K562 (cell line): ENCODE data around the gene TEX52. TPM values are rescaled to one million over a fixed set of nuclear protein-coding genes. Genes with fewer than 3 reads are reported as not detected.

Experiments
- NR2C1 ChIP-seq, 2 experiments: fragments of 450-650 bp; IDR thresholded peaks; 2 replicates each; pipeline ENCODE4 v1.6.1; 2017; ENCODE audit warnings: mild to moderate bottlenecking in 2 of 2, antibody characterized with exemption in 1 of 2, inconsistent platforms in 1 of 2, missing compliant biosample characterization in 1 of 2, missing genetic modification characterization in 1 of 2
- PML ChIP-seq: IDR thresholded peaks from 2 replicates; pipeline ENCODE4 v1.6.1; 2012; ENCODE audit warnings: low read length, inconsistent platforms
- STAT5A ChIP-seq: IDR thresholded peaks from 2 replicates; pipeline ENCODE4 v1.6.1; 2012; ENCODE audit warnings: low read length, inconsistent platforms, borderline replicate concordance
- ZNF766 ChIP-seq: fragments of 200-800 bp; sonication (Bioruptor generic); conservative IDR thresholded peaks from 2 replicates; pipeline ENCODE4 v1.6.1; 2016; ENCODE audit warnings: missing genetic modification characterization, missing compliant biosample characterization
- polyA plus RNA-seq, 8 experiments: library from polyadenylated mRNA; depleted of rRNA in 4 of 8; stranded (reverse) in 5 of 8; unstranded in 3 of 8; fragments of >200 nt; fragmentation: Nextera tagmentation in 2 of 8; fragmentation: Illumina TruSeq in 1 of 8; extraction: Ambion mirVana in 2 of 8; extraction: Trizol in 1 of 8; gene quantifications; 2 replicates each; pipeline versions ENCODE4 v1.2.1 to v1.2.3, GENCODE V29; 2011 to 2014; ENCODE audit warnings: inconsistent platforms in 1 of 8, missing spikeins in 1 of 8
- total RNA-seq, 7 experiments: library from RNA; depleted of rRNA in 6 of 7; stranded (reverse); fragments of >200 nt in 6 of 7; fragmentation: Illumina TruSeq in 2 of 7; extraction: Trizol in 2 of 7; gene quantifications; 2 replicates each; pipeline versions ENCODE4 v1.2.1 to v1.2.3, GENCODE V29; 2011 to 2021; ENCODE audit warnings: low replicate concordance in 1 of 7
- TF ChIP-seq, protein P1 (sequence below): fragments of 200-800 bp; sonication (Bioruptor generic); IDR thresholded peaks from 2 replicates; pipeline ENCODE4 v1.6.1; 2016; ENCODE audit warnings: missing genetic modification characterization, missing compliant biosample characterization
- TF ChIP-seq, protein P2 (sequence below), 3 experiments: fragments of 200-800 bp in 1 of 3; sonication (Bioruptor generic) in 1 of 3; sonication (generic) in 1 of 3; formaldehyde crosslinking in 1 of 3; IDR thresholded peaks; 2 replicates each; pipeline versions ENCODE4 v1.6.1 to v1.8.0; 2016 to 2022; ENCODE audit warnings: mild to moderate bottlenecking in 2 of 3, missing compliant biosample characterization in 2 of 3, missing genetic modification characterization in 2 of 3, missing genetic modification reagents in 1 of 3
- TF ChIP-seq, protein P3 (sequence below): fragments of 450-650 bp; conservative IDR thresholded peaks from 2 replicates; pipeline ENCODE4 v1.6.1; 2016; ENCODE audit warnings: missing genetic modification characterization, low read depth, mild to moderate bottlenecking, missing compliant biosample characterization, moderate library complexity
- TF ChIP-seq, protein P4 (sequence below): sonication (generic); formaldehyde crosslinking; IDR thresholded peaks from 2 replicates; pipeline ENCODE4 v1.8.1; 2023; ENCODE audit warnings: missing genetic modification reagents, mild to moderate bottlenecking, borderline replicate concordance

The TEX52 gene
- total and polyA plus RNA-seq, 9 of the 15 experiments (the other 6 are each of a cell fraction or from before 2014, with no cell fraction given): not detected

DNA sequence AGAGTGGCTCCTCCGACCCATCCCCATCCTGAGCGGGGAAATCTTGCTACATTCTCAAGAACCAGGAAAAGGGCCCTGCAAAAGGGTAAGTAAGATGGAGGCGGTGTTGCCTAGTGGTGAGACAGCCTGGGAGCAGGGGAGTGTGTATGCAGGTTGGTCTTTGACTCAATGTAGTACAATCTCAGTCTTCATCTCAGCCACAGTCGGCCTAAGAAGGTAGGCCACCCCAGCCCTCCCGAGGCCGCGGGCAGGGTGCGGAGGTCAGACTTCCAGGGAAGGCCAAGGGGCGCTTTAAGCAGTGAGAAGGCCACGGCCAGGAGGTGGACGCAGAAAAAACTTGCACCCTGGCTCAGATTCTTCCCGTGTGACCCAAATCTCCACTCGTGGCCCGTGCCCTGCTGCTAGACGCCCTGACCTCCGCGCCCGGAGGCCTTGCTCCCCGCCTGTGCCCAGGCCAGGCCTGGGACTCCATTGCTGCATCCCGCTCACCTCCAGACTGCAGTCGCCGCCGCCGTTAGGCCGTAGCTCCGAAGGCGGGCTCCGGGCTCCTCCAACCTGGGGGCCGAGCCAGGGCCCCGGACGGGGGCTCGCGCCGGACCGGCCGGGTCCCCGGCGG, 19.7 kb upstream of the TEX52 start (continued):
- TF ChIP-seq, protein P1, sequence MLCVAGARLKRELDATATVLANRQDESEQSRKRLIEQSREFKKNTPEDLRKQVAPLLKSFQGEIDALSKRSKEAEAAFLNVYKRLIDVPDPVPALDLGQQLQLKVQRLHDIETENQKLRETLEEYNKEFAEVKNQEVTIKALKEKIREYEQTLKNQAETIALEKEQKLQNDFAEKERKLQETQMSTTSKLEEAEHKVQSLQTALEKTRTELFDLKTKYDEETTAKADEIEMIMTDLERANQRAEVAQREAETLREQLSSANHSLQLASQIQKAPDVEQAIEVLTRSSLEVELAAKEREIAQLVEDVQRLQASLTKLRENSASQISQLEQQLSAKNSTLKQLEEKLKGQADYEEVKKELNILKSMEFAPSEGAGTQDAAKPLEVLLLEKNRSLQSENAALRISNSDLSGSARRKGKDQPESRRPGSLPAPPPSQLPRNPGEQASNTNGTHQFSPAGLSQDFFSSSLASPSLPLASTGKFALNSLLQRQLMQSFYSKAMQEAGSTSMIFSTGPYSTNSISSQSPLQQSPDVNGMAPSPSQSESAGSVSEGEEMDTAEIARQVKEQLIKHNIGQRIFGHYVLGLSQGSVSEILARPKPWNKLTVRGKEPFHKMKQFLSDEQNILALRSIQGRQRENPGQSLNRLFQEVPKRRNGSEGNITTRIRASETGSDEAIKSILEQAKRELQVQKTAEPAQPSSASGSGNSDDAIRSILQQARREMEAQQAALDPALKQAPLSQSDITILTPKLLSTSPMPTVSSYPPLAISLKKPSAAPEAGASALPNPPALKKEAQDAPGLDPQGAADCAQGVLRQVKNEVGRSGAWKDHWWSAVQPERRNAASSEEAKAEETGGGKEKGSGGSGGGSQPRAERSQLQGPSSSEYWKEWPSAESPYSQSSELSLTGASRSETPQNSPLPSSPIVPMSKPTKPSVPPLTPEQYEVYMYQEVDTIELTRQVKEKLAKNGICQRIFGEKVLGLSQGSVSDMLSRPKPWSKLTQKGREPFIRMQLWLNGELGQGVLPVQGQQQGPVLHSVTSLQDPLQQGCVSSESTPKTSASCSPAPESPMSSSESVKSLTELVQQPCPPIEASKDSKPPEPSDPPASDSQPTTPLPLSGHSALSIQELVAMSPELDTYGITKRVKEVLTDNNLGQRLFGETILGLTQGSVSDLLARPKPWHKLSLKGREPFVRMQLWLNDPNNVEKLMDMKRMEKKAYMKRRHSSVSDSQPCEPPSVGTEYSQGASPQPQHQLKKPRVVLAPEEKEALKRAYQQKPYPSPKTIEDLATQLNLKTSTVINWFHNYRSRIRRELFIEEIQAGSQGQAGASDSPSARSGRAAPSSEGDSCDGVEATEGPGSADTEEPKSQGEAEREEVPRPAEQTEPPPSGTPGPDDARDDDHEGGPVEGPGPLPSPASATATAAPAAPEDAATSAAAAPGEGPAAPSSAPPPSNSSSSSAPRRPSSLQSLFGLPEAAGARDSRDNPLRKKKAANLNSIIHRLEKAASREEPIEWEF: 0 out of 2 replicates have a peak, but pooled peaks have one; percentile 44
- no peak for TF ChIP-seq NR2C1 (IDR thresholded peaks at IDR 0.05)
- peak; percentile 49; the same call in 1 of the 2 replicates for TF ChIP-seq NR2C1 (tag; IDR thresholded peaks at IDR 0.05)
- TF ChIP-seq, protein P2, sequence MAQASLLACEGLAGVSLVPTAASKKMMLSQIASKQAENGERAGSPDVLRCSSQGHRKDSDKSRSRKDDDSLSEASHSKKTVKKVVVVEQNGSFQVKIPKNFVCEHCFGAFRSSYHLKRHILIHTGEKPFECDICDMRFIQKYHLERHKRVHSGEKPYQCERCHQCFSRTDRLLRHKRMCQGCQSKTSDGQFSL (CRISPR knock-in tag; IDR thresholded peaks at IDR 0.05): no peak
- TF ChIP-seq, protein P2 (tag; IDR thresholded peaks at IDR 0.05): peak in 1 of 2 experiments; percentile 48; a peak in 1 of 4 replicates
- TF ChIP-seq, protein P3, sequence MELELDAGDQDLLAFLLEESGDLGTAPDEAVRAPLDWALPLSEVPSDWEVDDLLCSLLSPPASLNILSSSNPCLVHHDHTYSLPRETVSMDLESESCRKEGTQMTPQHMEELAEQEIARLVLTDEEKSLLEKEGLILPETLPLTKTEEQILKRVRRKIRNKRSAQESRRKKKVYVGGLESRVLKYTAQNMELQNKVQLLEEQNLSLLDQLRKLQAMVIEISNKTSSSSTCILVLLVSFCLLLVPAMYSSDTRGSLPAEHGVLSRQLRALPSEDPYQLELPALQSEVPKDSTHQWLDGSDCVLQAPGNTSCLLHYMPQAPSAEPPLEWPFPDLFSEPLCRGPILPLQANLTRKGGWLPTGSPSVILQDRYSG (tag): peak; percentile 84
- TF ChIP-seq ZNF766 (CRISPR knock-in tag): 0 out of 2 replicates have a peak, but pooled peaks have one; percentile 16
- 0 out of 2 replicates have a peak, but pooled peaks have one; percentile 7 for TF ChIP-seq PML
- no peak for TF ChIP-seq STAT5A
- TF ChIP-seq, protein P4, sequence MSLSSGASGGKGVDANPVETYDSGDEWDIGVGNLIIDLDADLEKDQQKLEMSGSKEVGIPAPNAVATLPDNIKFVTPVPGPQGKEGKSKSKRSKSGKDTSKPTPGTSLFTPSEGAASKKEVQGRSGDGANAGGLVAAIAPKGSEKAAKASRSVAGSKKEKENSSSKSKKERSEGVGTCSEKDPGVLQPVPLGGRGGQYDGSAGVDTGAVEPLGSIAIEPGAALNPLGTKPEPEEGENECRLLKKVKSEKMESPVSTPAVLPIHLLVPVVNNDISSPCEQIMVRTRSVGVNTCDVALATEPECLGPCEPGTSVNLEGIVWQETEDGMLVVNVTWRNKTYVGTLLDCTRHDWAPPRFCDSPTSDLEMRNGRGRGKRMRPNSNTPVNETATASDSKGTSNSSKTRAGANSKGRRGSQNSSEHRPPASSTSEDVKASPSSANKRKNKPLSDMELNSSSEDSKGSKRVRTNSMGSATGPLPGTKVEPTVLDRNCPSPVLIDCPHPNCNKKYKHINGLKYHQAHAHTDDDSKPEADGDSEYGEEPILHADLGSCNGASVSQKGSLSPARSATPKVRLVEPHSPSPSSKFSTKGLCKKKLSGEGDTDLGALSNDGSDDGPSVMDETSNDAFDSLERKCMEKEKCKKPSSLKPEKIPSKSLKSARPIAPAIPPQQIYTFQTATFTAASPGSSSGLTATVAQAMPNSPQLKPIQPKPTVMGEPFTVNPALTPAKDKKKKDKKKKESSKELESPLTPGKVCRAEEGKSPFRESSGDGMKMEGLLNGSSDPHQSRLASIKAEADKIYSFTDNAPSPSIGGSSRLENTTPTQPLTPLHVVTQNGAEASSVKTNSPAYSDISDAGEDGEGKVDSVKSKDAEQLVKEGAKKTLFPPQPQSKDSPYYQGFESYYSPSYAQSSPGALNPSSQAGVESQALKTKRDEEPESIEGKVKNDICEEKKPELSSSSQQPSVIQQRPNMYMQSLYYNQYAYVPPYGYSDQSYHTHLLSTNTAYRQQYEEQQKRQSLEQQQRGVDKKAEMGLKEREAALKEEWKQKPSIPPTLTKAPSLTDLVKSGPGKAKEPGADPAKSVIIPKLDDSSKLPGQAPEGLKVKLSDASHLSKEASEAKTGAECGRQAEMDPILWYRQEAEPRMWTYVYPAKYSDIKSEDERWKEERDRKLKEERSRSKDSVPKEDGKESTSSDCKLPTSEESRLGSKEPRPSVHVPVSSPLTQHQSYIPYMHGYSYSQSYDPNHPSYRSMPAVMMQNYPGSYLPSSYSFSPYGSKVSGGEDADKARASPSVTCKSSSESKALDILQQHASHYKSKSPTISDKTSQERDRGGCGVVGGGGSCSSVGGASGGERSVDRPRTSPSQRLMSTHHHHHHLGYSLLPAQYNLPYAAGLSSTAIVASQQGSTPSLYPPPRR (CRISPR knock-in tag): no peak
